Daoy (cell line): ENCODE measurements around the gene CLIP4. TPM values are rescaled to one million over a fixed set of nuclear protein-coding genes. Genes with fewer than 3 reads are reported as not detected.

Experiments used
- DNase-seq: peaks from one replicate; pipeline ENCODE4 v3.0.0-alpha.2; 2015; ENCODE audit warnings: low read depth
- total RNA-seq: library from RNA; depleted of rRNA; stranded (reverse); fragments of >200 nt; shearing (Covaris generic); gene quantifications from 2 replicates; pipeline ENCODE4 v1.2.3, GENCODE V29; 2014

Gene CLIP4
- total RNA-seq, 1 experiment from 2014 or later = 17.7 TPM

GRCh38 chr2:29139152-29139551, 23.9 kb downstream of the CLIP4 start:
- DNase-seq = no peak

GRCh38 chr2:29139731-29140130, 24.5 kb downstream of the CLIP4 start:
- DNase-seq = no peak

- no peak for DNase-seq
These were observed 28.4 kb downstream of the CLIP4 start for GRCh38 chr2:29143657-29144056.

- DNase-seq = no peak
These were observed 31.0 kb downstream of the CLIP4 start for GRCh38 chr2:29146197-29146596.

GRCh38 chr2:29147963-29148362, 32.7 kb downstream of the CLIP4 start:
- no peak for DNase-seq

GRCh38 chr2:29154610-29155009, 39.4 kb downstream of the CLIP4 start:
- DNase-seq = no peak

- no peak for DNase-seq
These were observed 40.4 kb downstream of the CLIP4 start for GRCh38 chr2:29155578-29155977.

- DNase-seq = no peak
These were observed 41.9 kb downstream of the CLIP4 start for GRCh38 chr2:29157131-29157530.

GRCh38 chr2:29159125-29159524, 43.9 kb downstream of the CLIP4 start:
- DNase-seq = no peak

- no peak for DNase-seq
These were observed 45.0 kb downstream of the CLIP4 start for GRCh38 chr2:29160184-29160583.

- DNase-seq = no peak
These were observed 47.2 kb downstream of the CLIP4 start for GRCh38 chr2:29162204-29162928.

GRCh38 chr2:29164091-29164846, 49.1 kb downstream of the CLIP4 start:
- DNase-seq = no peak

GRCh38 chr2:29165362-29166241, 50.4 kb downstream of the CLIP4 start:
- DNase-seq = peak; percentile 49

- DNase-seq = no peak
These were observed 51.2 kb downstream of the CLIP4 start for GRCh38 chr2:29166242-29167039.

GRCh38 chr2:29174937-29175336, 59.7 kb downstream of the CLIP4 start:
- no peak for DNase-seq

- DNase-seq = no peak
These were observed 60.1 kb downstream of the CLIP4 start for GRCh38 chr2:29175338-29175737.

GRCh38 chr2:29182334-29182733, 67.1 kb downstream of the CLIP4 start:
- DNase-seq = no peak

GRCh38 chr2:29182920-29183319, 67.7 kb downstream of the CLIP4 start:
- no peak for DNase-seq

- no peak for DNase-seq
These were observed 69.3 kb downstream of the CLIP4 start for GRCh38 chr2:29184531-29184930.

- no peak for DNase-seq
These were observed 71.6 kb downstream of the CLIP4 start for GRCh38 chr2:29186817-29187216.

- no peak for DNase-seq
These were observed 72.7 kb downstream of the CLIP4 start for GRCh38 chr2:29187926-29188325.
